HG03108 (cell line): Measurements from ENCODE around the gene NOC4L.
"Not testable (repeated sequence)": the region's sequence is repeated elsewhere in the genome, so short reads cannot be mapped to it uniquely, and the experiment has no call there.

Experiments
- ATAC-seq: cut with Tn5 transposase; IDR thresholded peaks from one replicate; pipeline ENCODE4 v1.9.1; 2021; ENCODE audit warnings: moderate library complexity; ENCODE audit not compliant: unreplicated experiment

The NOC4L gene

DNA sequence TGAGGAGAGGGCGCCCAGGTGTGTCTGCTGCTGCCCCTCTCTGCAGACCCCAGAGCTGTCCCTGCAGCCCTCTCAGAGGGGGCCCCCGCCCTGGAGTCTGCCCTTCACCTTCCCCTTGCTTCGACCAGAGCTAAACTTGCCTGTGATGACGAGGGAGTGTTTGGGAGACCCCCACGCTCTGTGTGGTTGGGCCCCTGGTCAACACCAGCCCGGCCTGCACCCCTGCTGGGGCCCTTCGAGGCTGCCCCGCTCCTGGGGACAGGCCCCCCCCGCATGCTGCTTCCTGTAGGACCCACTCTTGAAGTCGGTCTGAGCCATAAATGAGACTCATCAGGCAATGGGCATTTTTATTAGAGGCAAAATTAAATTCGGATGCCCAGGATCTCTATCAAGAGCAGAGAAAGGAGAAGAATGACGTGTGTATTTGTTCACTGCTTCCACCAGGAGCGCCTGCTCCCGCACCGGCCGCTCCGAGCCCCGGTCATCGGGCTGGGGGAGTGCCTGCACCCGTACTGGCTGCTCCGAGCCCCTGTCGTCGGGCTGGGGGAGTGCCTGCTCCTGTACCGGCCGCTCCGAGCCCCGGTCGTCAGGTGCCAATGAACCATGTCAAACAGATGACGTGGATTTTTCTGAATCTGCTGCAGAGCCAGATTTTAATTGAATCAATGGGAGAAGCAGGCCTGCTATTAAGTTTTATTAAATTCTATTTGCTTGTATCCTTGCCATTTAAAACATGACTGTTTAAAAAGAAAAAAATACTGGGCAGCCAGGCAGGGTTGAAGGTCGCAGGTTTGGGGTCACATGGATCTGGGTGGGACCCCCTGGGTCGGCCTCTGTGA is 47.7 kb downstream of the NOC4L start:
- ATAC-seq: no peak

DNA sequence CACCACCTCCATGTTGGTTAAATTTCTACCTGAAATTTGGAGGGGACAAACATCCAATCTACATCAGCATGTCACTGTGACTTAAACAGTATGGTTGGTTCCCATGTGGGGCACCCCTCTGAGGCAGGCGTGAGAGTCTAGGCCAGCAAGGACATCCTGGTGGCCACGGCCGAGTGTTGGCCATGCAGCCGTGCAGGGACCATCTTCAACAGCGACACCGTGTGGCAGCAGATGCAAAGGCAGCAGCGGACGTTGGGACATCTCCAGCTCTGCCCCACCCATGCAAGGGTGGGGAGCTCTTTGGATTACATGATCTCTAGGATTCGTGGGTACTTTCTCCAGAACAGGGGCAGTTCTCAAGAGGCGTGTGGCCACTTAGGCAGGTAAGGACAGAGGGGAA is 49.8 kb downstream of the NOC4L start:
- no peak for ATAC-seq

DNA sequence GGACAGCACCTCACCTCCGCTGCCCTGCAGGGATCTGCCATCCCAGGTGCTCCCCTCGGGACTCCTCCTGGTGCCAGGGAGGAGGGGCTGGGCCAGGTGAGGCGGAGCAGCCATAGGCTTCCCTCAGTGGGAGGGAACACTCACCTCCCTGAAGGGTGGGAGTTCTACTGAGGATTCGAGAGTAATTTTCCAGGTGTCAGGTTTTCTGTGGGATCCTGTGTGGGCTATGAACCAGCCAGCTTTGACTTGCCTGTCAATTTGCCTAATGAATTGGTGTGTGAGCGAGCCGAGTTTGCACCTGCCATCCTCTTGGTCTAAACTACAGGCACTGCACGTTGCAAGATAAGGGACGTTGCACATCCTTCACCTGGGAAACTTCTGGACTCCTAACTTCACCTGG is 50.3 kb downstream of the NOC4L start:
- no peak for ATAC-seq

- ATAC-seq: not testable (repeated sequence)
These were observed 51.0 kb downstream of the NOC4L start for GRCh38 chr12:132195242-132195641.

GRCh38 chr12:132196038-132196872 is 52.0 kb downstream of the NOC4L start:
- ATAC-seq: no peak

DNA sequence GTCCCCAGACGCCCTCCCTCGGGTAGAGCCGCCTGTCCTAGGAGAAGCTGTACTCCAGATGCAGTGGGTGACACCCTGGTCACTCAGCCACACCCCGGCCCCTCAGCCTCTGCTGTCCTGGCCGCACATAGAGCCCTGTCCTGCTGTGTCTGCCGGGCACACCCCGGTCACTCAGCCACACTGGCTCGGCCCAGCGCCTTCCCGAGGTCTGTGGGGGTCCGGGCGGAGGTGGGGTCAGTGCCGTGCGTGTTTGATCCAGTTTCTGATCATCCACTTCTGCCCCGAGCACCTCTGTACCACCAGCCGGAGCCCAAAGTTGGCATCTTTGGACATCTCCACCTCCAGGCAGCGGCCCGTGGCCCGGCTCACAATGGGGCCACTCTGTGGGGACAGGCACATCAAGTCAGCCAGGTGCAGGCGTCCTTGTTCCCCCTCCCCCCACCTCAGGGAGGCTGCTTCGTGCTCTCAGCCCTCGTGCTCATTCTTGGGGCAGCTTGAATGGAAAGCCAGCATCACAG is 52.7 kb downstream of the NOC4L start:
- ATAC-seq: no peak

- ATAC-seq: no peak
These were observed 53.5 kb downstream of the NOC4L start for GRCh38 chr12:132197581-132198354.

- ATAC-seq: no peak
These were observed 54.8 kb downstream of the NOC4L start for GRCh38 chr12:132199101-132199500.

DNA sequence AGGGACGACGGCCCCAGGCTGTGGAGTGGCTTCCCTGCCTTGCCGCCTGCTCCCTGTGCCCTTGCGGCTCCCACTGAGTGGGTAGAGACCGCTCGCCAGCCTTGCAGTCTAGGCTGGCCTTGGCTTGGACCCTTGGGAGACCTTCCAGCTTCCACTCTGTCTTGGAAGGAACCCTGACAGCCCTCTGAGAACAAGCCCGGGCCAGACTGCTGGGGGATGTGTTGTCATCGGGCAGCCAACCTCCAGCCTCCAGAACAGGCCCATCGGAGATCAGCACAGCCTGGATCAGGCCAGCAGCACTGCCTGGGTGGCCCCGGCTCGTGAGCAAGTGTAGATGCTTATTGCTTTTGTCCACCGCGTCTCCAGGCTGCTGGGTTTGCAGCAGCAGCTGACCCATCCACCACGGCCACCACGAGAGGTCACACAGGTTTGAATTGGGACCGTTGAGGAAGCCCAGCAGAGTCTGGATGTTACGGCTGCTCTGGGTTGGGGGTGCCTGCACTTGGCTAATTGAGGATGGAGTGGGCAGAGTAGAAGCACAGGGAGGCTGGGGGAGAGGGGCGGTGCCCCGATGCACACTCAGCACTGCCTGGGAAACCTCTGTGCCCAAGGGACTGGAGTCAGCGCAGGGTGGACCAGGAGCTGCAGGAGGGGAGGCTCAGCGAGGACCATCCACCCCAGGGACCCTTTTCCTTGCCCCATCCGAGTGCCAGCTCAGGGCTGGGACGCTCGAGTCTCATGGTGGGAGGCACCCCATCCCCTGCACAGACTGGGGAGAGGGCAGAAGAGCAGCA is 55.5 kb downstream of the NOC4L start:
- ATAC-seq: no peak

- ATAC-seq: no peak
These were observed 56.5 kb downstream of the NOC4L start for GRCh38 chr12:132200800-132201199.

DNA sequence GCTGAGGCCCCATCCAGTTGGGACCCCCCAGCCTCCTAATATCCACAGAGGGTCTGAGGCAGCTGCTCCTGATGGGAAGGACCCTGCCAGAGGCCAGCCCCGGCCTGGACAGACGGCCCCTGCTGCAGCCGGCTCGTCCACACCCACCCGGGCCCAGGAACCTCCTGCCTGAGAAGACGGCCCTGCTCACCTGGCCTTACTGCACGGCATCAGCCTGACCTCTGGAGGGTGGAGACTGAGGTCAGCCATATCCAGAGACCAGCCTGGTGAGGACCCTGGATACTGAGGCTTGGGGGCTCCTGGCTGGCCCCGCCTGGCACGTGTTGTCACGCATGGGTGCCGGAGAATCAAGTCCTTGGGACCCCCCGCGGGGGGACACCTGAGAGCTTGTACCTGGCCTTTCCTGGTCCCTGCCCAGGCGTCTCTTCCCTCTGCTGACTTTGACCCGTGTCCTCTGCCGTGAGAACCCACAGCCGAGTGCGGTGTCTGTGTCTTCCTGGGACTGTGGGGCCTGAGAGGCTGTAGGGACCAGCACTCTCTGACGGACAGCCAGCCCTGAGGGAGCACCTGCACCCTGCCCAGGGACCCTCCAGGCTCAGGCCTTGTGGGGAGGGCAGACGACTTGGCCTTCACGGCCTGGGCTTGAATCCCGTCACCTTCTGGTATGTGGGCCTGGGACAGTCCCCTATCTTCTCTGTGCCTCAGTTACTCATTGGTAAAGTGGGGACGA is 57.3 kb downstream of the NOC4L start:
- no peak for ATAC-seq
